Tibial nerve (tissue), 4 donors: Measurements from ENCODE around the gene CRYM. TPM values are rescaled to one million over a fixed set of nuclear protein-coding genes. Genes with fewer than 3 reads are reported as not detected.
"Not testable (repeated sequence)": the region's sequence is repeated elsewhere in the genome, so short reads cannot be mapped to it uniquely, and the experiment has no call there.

Experiments
- DNase-seq, 2 donors: peaks; one replicate each; pipeline ENCODE4 v3.0.0-alpha.2; 2019; ENCODE audit warnings: low spot score in 2 of 2
- H3K27ac ChIP-seq, 4 donors: fragments of 200-600 bp; sonication (generic) in 3 of 4; one replicate each; pipeline ENCODE4 v1.5.1; 2017 to 2019; ENCODE audit warnings: mild to moderate bottlenecking in 1 of 4
- H3K27me3 ChIP-seq, 2 donors: fragments of 200-600 bp; sonication (generic) in 1 of 2; one replicate each; pipeline versions ENCODE4 v1.5.1 to v1.6.0; 2017 to 2019
- H3K36me3 ChIP-seq, 3 donors: fragments of 200-600 bp; sonication (generic); one replicate each; pipeline ENCODE4 v1.5.1; 2018 to 2019
- H3K4me1 ChIP-seq, 4 donors: fragments of 200-600 bp; sonication (generic) in 3 of 4; one replicate each; pipeline ENCODE4 v1.5.1; 2017 to 2019
- H3K4me3 ChIP-seq, 4 donors: fragments of 200-600 bp; sonication (generic) in 3 of 4; one replicate each; pipeline ENCODE4 v1.5.1; 2017 to 2019; ENCODE audit warnings: mild to moderate bottlenecking in 1 of 4, moderate library complexity in 1 of 4
- H3K9me3 ChIP-seq, 4 donors: fragments of 200-600 bp; sonication (generic) in 3 of 4; one replicate each; pipeline ENCODE4 v1.5.1; 2017 to 2019
- EP300 ChIP-seq, 2 donors: sonication (generic); formaldehyde crosslinking; IDR thresholded peaks; one replicate each; pipeline ENCODE4 v1.6.1; 2017; ENCODE audit warnings: antibody characterized with exemption in 2 of 2, mild to moderate bottlenecking in 1 of 2
- POLR2A ChIP-seq, 2 donors: fragments of 450-650 bp; IDR thresholded peaks; one replicate each; pipeline ENCODE4 v1.6.1; 2017; ENCODE audit warnings: antibody characterized with exemption in 2 of 2, mild to moderate bottlenecking in 2 of 2, moderate library complexity in 2 of 2
- WGBS, 2 donors: methylation state at CpG; one replicate each; pipeline ENCODE4 v1.1.5; 2018; 5-methylcytosine and 5-hydroxymethylcytosine counted together
- total RNA-seq, 4 donors: library from RNA; depleted of rRNA; stranded (reverse); fragments of >200 nt; gene quantifications; one replicate each; pipeline ENCODE4 v1.1.0, GENCODE V29; 2016
- TF ChIP-seq, protein P1 (sequence below), 5 experiments: fragments of 200-600 bp in 3 of 5; fragments of 450-650 bp in 2 of 5; sonication (generic) in 3 of 5; IDR thresholded peaks; one replicate each; pipeline ENCODE4 v1.5.1; 2016 to 2019; ENCODE audit warnings: antibody characterized with exemption in 5 of 5, mild to moderate bottlenecking in 3 of 5, moderate library complexity in 2 of 5

Gene CRYM
- total RNA-seq, 4 donors from 2014 or later = not detected

DNA sequence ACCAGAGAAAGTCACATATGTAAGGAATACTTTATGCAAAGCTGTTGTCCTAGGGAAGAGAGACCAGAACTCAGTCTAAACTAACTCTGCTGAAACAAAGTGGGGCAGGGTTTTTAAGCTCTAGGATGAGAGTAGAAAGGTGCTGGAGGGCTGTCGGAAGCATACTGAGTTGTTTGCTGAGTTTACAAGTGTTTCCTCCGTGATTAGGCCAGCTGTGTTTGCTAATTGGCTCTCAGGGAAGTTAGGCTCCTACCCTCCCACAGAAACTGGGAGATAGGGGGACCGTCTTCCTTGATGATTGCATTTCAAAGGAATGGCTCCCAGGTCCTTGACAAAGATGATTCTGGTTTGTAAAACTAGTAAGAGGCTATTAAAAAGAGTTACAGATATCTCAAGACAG is 24.4 kb upstream of the CRYM start:
- TF ChIP-seq, protein P1, sequence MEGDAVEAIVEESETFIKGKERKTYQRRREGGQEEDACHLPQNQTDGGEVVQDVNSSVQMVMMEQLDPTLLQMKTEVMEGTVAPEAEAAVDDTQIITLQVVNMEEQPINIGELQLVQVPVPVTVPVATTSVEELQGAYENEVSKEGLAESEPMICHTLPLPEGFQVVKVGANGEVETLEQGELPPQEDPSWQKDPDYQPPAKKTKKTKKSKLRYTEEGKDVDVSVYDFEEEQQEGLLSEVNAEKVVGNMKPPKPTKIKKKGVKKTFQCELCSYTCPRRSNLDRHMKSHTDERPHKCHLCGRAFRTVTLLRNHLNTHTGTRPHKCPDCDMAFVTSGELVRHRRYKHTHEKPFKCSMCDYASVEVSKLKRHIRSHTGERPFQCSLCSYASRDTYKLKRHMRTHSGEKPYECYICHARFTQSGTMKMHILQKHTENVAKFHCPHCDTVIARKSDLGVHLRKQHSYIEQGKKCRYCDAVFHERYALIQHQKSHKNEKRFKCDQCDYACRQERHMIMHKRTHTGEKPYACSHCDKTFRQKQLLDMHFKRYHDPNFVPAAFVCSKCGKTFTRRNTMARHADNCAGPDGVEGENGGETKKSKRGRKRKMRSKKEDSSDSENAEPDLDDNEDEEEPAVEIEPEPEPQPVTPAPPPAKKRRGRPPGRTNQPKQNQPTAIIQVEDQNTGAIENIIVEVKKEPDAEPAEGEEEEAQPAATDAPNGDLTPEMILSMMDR (IDR thresholded peaks at IDR 0.05) = no peak
- TF ChIP-seq POLR2A (IDR thresholded peaks at IDR 0.05) (no peak), EP300 (IDR thresholded peaks at IDR 0.05) (no peak)
- H3K36me3 ChIP-seq = no peaks in the 10 kb centered on the region
- peak overlapping the region in 1 of 4 donors; percentile 65 for H3K4me3 ChIP-seq
- no peak for DNase-seq
- H3K4me1 ChIP-seq = peaks cover 0 to 20% (median 5%) of the 10 kb centered on the region in 4 donors
- 52 to 55% methylated on average over 3 of the region's 3 CpGs for WGBS, 2 donors
- H3K9me3 ChIP-seq = no peaks in the 10 kb centered on the region
- peak overlapping the region in 2 of 4 donors; percentile 2 to 30 for H3K27ac ChIP-seq
- peaks cover 0 to 4% of the 10 kb centered on the region in 2 donors for H3K27me3 ChIP-seq

DNA sequence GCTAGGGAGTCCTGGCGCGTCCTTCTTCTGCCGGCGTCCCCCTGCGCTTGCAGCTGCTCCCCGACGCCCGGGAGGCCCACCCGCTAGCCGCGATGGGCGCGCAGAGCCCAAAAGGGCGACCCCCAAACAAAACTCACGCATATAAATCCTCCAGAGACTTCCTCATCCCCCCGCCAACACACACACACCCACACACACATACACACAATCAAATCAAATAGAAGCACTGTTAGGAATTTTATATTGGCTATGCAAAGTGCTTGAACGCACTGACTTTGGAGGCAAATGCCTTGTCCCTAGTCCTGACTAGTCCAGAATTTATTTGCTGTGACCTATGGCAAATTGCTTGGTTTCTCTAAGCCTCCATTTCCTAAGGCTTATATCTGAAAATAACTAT is 23.8 kb upstream of the CRYM start:
- H3K4me1 ChIP-seq = peaks cover 0 to 20% (median 5%) of the 10 kb centered on the region in 4 donors
- no peaks in the 10 kb centered on the region for H3K36me3 ChIP-seq
- no peaks in the 10 kb centered on the region for H3K9me3 ChIP-seq
- H3K4me3 ChIP-seq = peak overlapping the region; percentile 45 to 69 (median 63)
- H3K27ac ChIP-seq = peak overlapping the region; percentile 2 to 83 (median 38)
- DNase-seq = no peak
- WGBS, 2 donors = 2% methylated on average over 5 to 17 of the region's 17 CpGs
- TF ChIP-seq POLR2A (IDR thresholded peaks at IDR 0.05) (no peak), EP300 (IDR thresholded peaks at IDR 0.05) (no peak)
- TF ChIP-seq, protein P1 (IDR thresholded peaks at IDR 0.05) = peak in 1 of 5 experiments; percentile 28
- H3K27me3 ChIP-seq = peaks cover 0 to 7% of the 10 kb centered on the region in 2 donors

DNA sequence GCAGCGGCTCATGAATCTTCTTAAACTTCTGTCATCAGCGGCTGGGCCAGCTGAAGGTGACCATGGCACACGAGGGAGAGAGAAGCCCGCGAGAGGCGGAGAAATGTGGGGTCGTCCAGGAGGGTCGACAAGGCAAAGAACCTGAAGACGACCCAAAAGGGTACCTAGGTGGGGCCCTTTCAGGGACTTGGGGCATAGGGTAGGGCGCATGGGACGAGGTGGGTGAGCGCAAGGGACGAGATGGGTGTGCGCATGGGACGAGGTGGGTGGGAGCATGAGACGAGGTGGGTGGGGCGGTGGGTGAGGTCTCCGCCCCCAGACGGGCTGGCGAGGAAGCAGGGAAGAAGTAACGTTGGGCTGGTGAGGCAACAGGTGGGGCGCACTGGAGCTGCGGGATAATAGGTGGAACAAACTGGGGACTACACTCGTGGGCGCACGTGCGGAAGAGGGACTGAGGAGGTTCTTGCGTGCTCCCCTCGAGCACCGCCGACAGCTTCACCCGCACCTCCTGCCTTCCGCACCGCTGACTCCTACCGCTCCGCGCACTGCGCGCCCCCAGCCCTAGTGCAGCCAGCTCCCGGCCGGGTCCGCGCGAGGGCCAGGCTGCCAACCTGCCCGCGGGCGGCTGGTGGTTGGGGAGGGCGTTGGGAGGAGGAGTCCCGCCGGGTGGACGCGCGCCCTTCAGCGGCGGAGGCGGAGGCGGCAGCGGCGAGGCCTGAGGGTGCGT is 23.2 kb upstream of the CRYM start:
- peak; percentile 35 to 58 for DNase-seq
- Histone ChIP-seq H3K27me3 (peaks cover 0 to 8% of the 10 kb centered on the region in 2 donors), H3K36me3 (no peaks in the 10 kb centered on the region), H3K4me1 (peaks cover 0 to 20% (median 5%) of the 10 kb centered on the region in 4 donors), H3K9me3 (no peaks in the 10 kb centered on the region), H3K27ac (peak overlapping the region; percentile 8 to 83 (median 45)), H3K4me3 (peak overlapping the region; percentile 45 to 69 (median 63))
- WGBS, 2 donors = 0 to 1% methylated on average over 28 to 51 of the region's 60 CpGs
- peak in 1 of 2 donors; percentile 13 for TF ChIP-seq EP300 (IDR thresholded peaks at IDR 0.05)
- TF ChIP-seq, protein P1 (IDR thresholded peaks at IDR 0.05) = no peak
- no peak for TF ChIP-seq POLR2A (IDR thresholded peaks at IDR 0.05)

DNA sequence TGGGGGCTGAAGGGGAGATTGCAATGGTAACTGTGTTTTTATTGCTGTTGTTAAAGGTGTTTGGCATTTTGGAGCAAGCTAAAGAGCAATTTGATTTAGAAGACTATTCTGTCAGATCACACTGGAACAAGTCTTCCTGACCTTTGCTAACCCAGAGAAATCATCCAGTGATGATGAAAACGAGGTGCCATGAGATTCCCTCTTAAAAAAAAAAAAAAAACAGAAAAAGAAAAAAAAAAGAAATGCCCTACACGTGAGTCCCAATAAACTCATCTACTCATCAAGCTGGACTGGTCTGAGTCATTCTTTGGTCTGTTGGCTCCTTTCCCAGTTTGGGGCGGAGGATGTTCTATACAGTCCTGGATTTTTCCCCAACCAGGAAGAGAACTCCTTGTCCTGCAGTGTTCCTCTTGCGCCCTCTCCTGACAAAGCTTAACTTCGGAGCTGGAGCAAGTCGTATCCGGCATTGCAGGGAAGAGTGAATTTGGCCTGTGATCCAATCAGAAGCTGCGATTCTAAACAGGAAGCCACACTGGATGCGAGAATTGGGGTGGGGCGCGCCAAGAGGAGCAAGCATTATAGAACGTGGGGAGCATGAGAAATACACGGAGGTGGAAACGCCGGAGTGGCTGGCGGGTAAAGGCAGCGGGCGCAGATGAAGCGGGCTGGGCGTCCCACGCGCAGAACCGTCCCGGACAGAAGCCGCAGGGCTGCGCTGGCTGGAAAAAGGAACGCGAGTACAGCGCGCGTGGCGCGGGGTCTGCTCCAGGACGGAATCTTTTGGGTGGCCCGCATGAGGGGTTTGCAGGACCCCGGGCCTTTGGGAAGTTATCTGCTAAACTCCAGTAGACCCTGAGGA is 22.4 kb upstream of the CRYM start:
- H3K4me1 ChIP-seq = peaks cover 0 to 20% (median 5%) of the 10 kb centered on the region in 4 donors
- DNase-seq = peak; percentile 95 to 100
- 1% methylated on average over 33 to 36 of the region's 36 CpGs for WGBS, 2 donors
- H3K27me3 ChIP-seq = peaks cover 0 to 8% of the 10 kb centered on the region in 2 donors
- peak overlapping the region; percentile 45 to 69 (median 63) for H3K4me3 ChIP-seq
- H3K36me3 ChIP-seq = no peaks in the 10 kb centered on the region
- H3K9me3 ChIP-seq = no peaks in the 10 kb centered on the region
- TF ChIP-seq, protein P1 (IDR thresholded peaks at IDR 0.05) = peak; percentile 65 to 88 (median 79)
- TF ChIP-seq EP300 (IDR thresholded peaks at IDR 0.05) (peak; percentile 71 to 84), POLR2A (IDR thresholded peaks at IDR 0.05) (peak in 1 of 2 donors; percentile 39)
- H3K27ac ChIP-seq = peak overlapping the region; percentile 6 to 83 (median 45)

DNA sequence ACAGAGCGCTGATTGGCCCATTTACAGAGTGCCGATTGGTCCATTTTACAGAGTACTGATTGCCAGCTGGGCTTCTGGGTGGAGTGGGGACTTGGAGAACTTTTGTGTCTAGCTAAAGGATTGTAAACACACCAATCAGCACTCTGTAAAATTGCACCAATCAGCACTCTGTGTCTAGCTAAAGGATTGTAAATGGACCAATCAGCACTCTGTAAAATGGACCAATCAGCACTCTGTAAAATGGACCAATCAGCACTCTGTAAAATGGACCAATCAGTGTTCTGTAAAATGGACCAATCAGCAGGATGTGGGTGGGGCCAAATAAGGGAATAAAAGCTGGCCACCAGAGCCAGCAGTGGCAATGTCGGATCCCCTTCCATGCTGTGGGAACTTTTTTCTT is 11.7 kb upstream of the CRYM start:
- peaks cover 0 to 44% of the 10 kb centered on the region in 2 donors for H3K27me3 ChIP-seq
- H3K4me1 ChIP-seq, H3K27ac ChIP-seq, H3K4me3 ChIP-seq, H3K9me3 ChIP-seq, DNase-seq, H3K36me3 ChIP-seq: not testable (repeated sequence)
- WGBS, 2 donors = 95 to 98% methylated on average over 3 of the region's 3 CpGs
